GM18508 (cell line): Measurements from ENCODE around the gene BZW2.

Source experiments
- ATAC-seq: cut with Tn5 transposase; IDR thresholded peaks from one replicate; pipeline ENCODE4 v1.9.1; 2021; ENCODE audit warnings: moderate number of reproducible peaks; ENCODE audit not compliant: insufficient read depth, unreplicated experiment

BZW2 gene

GRCh38 chr7:16711730-16712129 lies 65.7 kb downstream of the BZW2 start:
- ATAC-seq: no peak

- no peak for ATAC-seq
Observed at GRCh38 chr7:16712916-16713315, 66.9 kb downstream of the BZW2 start.

- no peak for ATAC-seq
Observed at GRCh38 chr7:16715928-16716327, 69.9 kb downstream of the BZW2 start.

- no peak for ATAC-seq
Observed at GRCh38 chr7:16718111-16718656, 72.2 kb downstream of the BZW2 start.

GRCh38 chr7:16719699-16720098 lies 73.7 kb downstream of the BZW2 start:
- ATAC-seq: no peak

GRCh38 chr7:16721541-16721940 lies 75.6 kb downstream of the BZW2 start:
- ATAC-seq: no peak

GRCh38 chr7:16724344-16724743 lies 78.4 kb downstream of the BZW2 start:
- no peak for ATAC-seq

GRCh38 chr7:16726189-16726588 lies 80.2 kb downstream of the BZW2 start:
- ATAC-seq: no peak

- ATAC-seq: no peak
Observed at GRCh38 chr7:16727736-16728135, 81.8 kb downstream of the BZW2 start.

GRCh38 chr7:16728811-16729210 lies 82.8 kb downstream of the BZW2 start:
- no peak for ATAC-seq

- no peak for ATAC-seq
Observed at GRCh38 chr7:16729541-16729940, 83.6 kb downstream of the BZW2 start.

GRCh38 chr7:16730937-16731336 lies 85.0 kb downstream of the BZW2 start:
- no peak for ATAC-seq

GRCh38 chr7:16732828-16733227 lies 86.8 kb downstream of the BZW2 start:
- ATAC-seq: no peak

GRCh38 chr7:16734148-16734726 lies 88.3 kb downstream of the BZW2 start:
- no peak for ATAC-seq

GRCh38 chr7:16735020-16735419 lies 89.0 kb downstream of the BZW2 start:
- no peak for ATAC-seq

GRCh38 chr7:16738011-16738688 lies 92.2 kb downstream of the BZW2 start:
- ATAC-seq: no peak

- no peak for ATAC-seq
Observed at GRCh38 chr7:16739863-16740622, 94.1 kb downstream of the BZW2 start.

- ATAC-seq: no peak
Observed at GRCh38 chr7:16740623-16740953, 94.6 kb downstream of the BZW2 start.

GRCh38 chr7:16740996-16741395 lies 95.0 kb downstream of the BZW2 start:
- ATAC-seq: no peak

GRCh38 chr7:16741676-16742075 lies 95.7 kb downstream of the BZW2 start:
- ATAC-seq: no peak

GRCh38 chr7:16742547-16742946 lies 96.6 kb downstream of the BZW2 start:
- ATAC-seq: no peak
